ENCODE results near the gene ELFN1. TPM values are rescaled to one million over a fixed set of nuclear protein-coding genes. Genes with fewer than 3 reads are reported as not detected.

Gene ELFN1
- total RNA-seq, 1 donor from 2014 or later = 19.7 TPM

- no peak for DNase-seq (ENCODE audit: low read depth)
- peaks cover 32% of the 10 kb centered on the region for H3K27me3 Mint-ChIP-seq (ENCODE audit: low read depth, unreplicated experiment)
- no peak overlapping the region for H3K4me3 Mint-ChIP-seq (ENCODE audit: unreplicated experiment)
Measured at GRCh38 chr7:1769286-1770200, 99.5 kb downstream of the ELFN1 start.

GRCh38 chr7:1770331-1770730 lies 100.3 kb downstream of the ELFN1 start:
- no peaks in the 10 kb centered on the region for H4K20me1 ChIP-seq (ENCODE audit: insufficient read depth, low read length)
- Mint-ChIP-seq H3K4me3 (ENCODE audit: unreplicated experiment) (no peak overlapping the region), H3K27me3 (ENCODE audit: low read depth, unreplicated experiment) (peaks cover 32% of the 10 kb centered on the region), H3K4me1 (ENCODE audit: low read depth, unreplicated experiment) (no peaks in the 10 kb centered on the region), H3K27ac (ENCODE audit: unreplicated experiment) (no peak overlapping the region), H3K36me3 (ENCODE audit: low read depth, unreplicated experiment) (no peaks in the 10 kb centered on the region), H3K9me3 (ENCODE audit: unreplicated experiment) (peaks cover 9% of the 10 kb centered on the region)
- H3K4me3 ChIP-seq (ENCODE audit: insufficient read depth, low read depth, low read length) = no peak overlapping the region
- H3K27me3 ChIP-seq (ENCODE audit: insufficient read depth, low read length) = no peaks in the 10 kb centered on the region
- H3K4me1 ChIP-seq (ENCODE audit: insufficient read depth, low read length) = no peaks in the 10 kb centered on the region
- DNase-seq (ENCODE audit: low read depth) = no peak
- TF ChIP-seq CTCF (IDR thresholded peaks at IDR 0.05; ENCODE audit: insufficient read depth, low read depth, low read length) (no peak), EZH2 (IDR thresholded peaks at IDR 0.05; ENCODE audit: insufficient read depth, low read length) (no peak)
- no peak for FAIRE-seq
- H3K27ac ChIP-seq (ENCODE audit: low read depth, low read length) = no peak overlapping the region
- no peaks in the 10 kb centered on the region for H3K36me3 ChIP-seq (ENCODE audit: insufficient read depth, low read length)
- H3K4me2 ChIP-seq (ENCODE audit: low read length) = no peak overlapping the region
- H3K9me3 ChIP-seq (ENCODE audit: insufficient read depth, low read depth, low read length) = peaks cover under 1% of the 10 kb centered on the region
- H2AFZ ChIP-seq (ENCODE audit: low read depth, low read length) = no peak overlapping the region
- H3K79me2 ChIP-seq (ENCODE audit: insufficient read depth, low read length) = no peaks in the 10 kb centered on the region
- H3K9ac ChIP-seq (ENCODE audit: low read length) = no peak overlapping the region

More at GRCh38 chr7:1769286-1770200, 99.5 kb downstream of the ELFN1 start:
- Mint-ChIP-seq H3K4me1 (ENCODE audit: low read depth, unreplicated experiment) (no peaks in the 10 kb centered on the region), H3K9me3 (ENCODE audit: unreplicated experiment) (peaks cover 10% of the 10 kb centered on the region), H3K27ac (ENCODE audit: unreplicated experiment) (no peak overlapping the region), H3K36me3 (ENCODE audit: low read depth, unreplicated experiment) (no peaks in the 10 kb centered on the region)
- H4K20me1 ChIP-seq (ENCODE audit: insufficient read depth, low read length) = no peaks in the 10 kb centered on the region
- no peaks in the 10 kb centered on the region for H3K4me1 ChIP-seq (ENCODE audit: insufficient read depth, low read length)
- no peak overlapping the region for H3K9ac ChIP-seq (ENCODE audit: low read length)
- no peak for TF ChIP-seq CTCF (IDR thresholded peaks at IDR 0.05; ENCODE audit: insufficient read depth, low read depth, low read length)
- no peak for TF ChIP-seq EZH2 (IDR thresholded peaks at IDR 0.05; ENCODE audit: insufficient read depth, low read length)
- no peaks in the 10 kb centered on the region for H3K36me3 ChIP-seq (ENCODE audit: insufficient read depth, low read length)
- no peak for FAIRE-seq
- no peaks in the 10 kb centered on the region for H3K27me3 ChIP-seq (ENCODE audit: insufficient read depth, low read length)
- H3K27ac ChIP-seq (ENCODE audit: low read depth, low read length) = no peak overlapping the region
- H3K4me2 ChIP-seq (ENCODE audit: low read length) = no peak overlapping the region
- H2AFZ ChIP-seq (ENCODE audit: low read depth, low read length) = no peak overlapping the region
- no peaks in the 10 kb centered on the region for H3K79me2 ChIP-seq (ENCODE audit: insufficient read depth, low read length)
- peaks cover 2% of the 10 kb centered on the region for H3K9me3 ChIP-seq (ENCODE audit: insufficient read depth, low read depth, low read length)
- no peak overlapping the region for H3K4me3 ChIP-seq (ENCODE audit: insufficient read depth, low read depth, low read length)

GRCh38 chr7:1775389-1775788 lies 105.3 kb downstream of the ELFN1 start:
- Histone ChIP-seq H2AFZ (ENCODE audit: low read depth, low read length) (no peak overlapping the region), H3K36me3 (ENCODE audit: insufficient read depth, low read length) (no peaks in the 10 kb centered on the region), H3K9ac (ENCODE audit: low read length) (no peak overlapping the region), H3K79me2 (ENCODE audit: insufficient read depth, low read length) (no peaks in the 10 kb centered on the region), H3K4me2 (ENCODE audit: low read length) (no peak overlapping the region), H3K27ac (ENCODE audit: low read depth, low read length) (no peak overlapping the region), H3K9me3 (ENCODE audit: insufficient read depth, low read depth, low read length) (peaks cover 5% of the 10 kb centered on the region), H4K20me1 (ENCODE audit: insufficient read depth, low read length) (no peaks in the 10 kb centered on the region), H3K4me1 (ENCODE audit: insufficient read depth, low read length) (no peaks in the 10 kb centered on the region), H3K27me3 (ENCODE audit: insufficient read depth, low read length) (no peaks in the 10 kb centered on the region), H3K4me3 (ENCODE audit: insufficient read depth, low read depth, low read length) (no peak overlapping the region)
- no peak for FAIRE-seq
- no peak overlapping the region for H3K27ac Mint-ChIP-seq (ENCODE audit: unreplicated experiment)
- no peak for DNase-seq (ENCODE audit: low read depth)
- H3K27me3 Mint-ChIP-seq (ENCODE audit: low read depth, unreplicated experiment) = peaks cover 25% of the 10 kb centered on the region
- H3K36me3 Mint-ChIP-seq (ENCODE audit: low read depth, unreplicated experiment) = no peaks in the 10 kb centered on the region
- H3K4me1 Mint-ChIP-seq (ENCODE audit: low read depth, unreplicated experiment) = no peaks in the 10 kb centered on the region
- TF ChIP-seq CTCF (IDR thresholded peaks at IDR 0.05; ENCODE audit: insufficient read depth, low read depth, low read length) = no peak
- TF ChIP-seq EZH2 (IDR thresholded peaks at IDR 0.05; ENCODE audit: insufficient read depth, low read length) = no peak
- no peak overlapping the region for H3K4me3 Mint-ChIP-seq (ENCODE audit: unreplicated experiment)
- H3K9me3 Mint-ChIP-seq (ENCODE audit: unreplicated experiment) = peaks cover 20% of the 10 kb centered on the region

Data from astrocyte (in vitro differentiated cells and primary cell).